Peyer's patch (tissue), 4 donors: ENCODE results near the gene PLA2G2C. TPM values are rescaled to one million over a fixed set of nuclear protein-coding genes. Genes with fewer than 3 reads are reported as not detected.
A peak's percentile ranks its signal among the peaks of the same experiment; 100 is the strongest.

ENCODE experiments used
- DNase-seq, 3 donors: peaks; one replicate each; pipeline ENCODE4 v3.0.0-alpha.2; 2017 to 2019
- H3K27ac ChIP-seq, 4 donors: fragments of 200-600 bp; sonication (generic); one replicate each; pipeline ENCODE4 v1.5.1; 2016 to 2019
- H3K27me3 ChIP-seq, 2 donors: fragments of 200-600 bp; sonication (generic); one replicate each; pipeline ENCODE4 v1.5.1; 2019
- H3K36me3 ChIP-seq, 3 donors: fragments of 200-600 bp; sonication (generic); one replicate each; pipeline ENCODE4 v1.5.1; 2016 to 2019
- H3K4me1 ChIP-seq, 4 donors: fragments of 200-600 bp; sonication (generic); one replicate each; pipeline ENCODE4 v1.5.1; 2016 to 2019
- H3K4me3 ChIP-seq, 4 donors: fragments of 200-600 bp; sonication (generic); 1 replicate in 3 of 4; 2 replicates in 1 of 4; pipeline ENCODE4 v1.5.1; 2016 to 2019; ENCODE audit warnings: mild to moderate bottlenecking in 1 of 4
- H3K9me3 ChIP-seq, 4 donors: fragments of 200-600 bp; sonication (generic); one replicate each; pipeline ENCODE4 v1.5.1; 2016 to 2019; ENCODE audit warnings: mild to moderate bottlenecking in 1 of 4
- POLR2A ChIP-seq, 2 donors: fragments of 450-650 bp; IDR thresholded peaks; one replicate each; pipeline ENCODE4 v1.5.1; 2017; ENCODE audit warnings: antibody characterized with exemption in 2 of 2, mild to moderate bottlenecking in 2 of 2, moderate library complexity in 2 of 2
- total RNA-seq, 4 donors: library from RNA; depleted of rRNA; stranded (reverse); fragments of >200 nt; gene quantifications; one replicate each; pipeline ENCODE4 v1.1.0, GENCODE V29; 2016
- TF ChIP-seq, protein P1 (sequence below), 6 experiments: fragments of 450-650 bp in 4 of 6; fragments of 200-600 bp in 2 of 6; sonication (generic) in 1 of 6; IDR thresholded peaks; one replicate each; pipeline ENCODE4 v1.5.1; 2017 to 2019; ENCODE audit warnings: antibody characterized with exemption in 6 of 6, mild to moderate bottlenecking in 3 of 6, moderate library complexity in 1 of 6

The PLA2G2C gene
- total RNA-seq, 4 donors from 2014 or later, result 1.0 TPM; not detected in 3

DNA sequence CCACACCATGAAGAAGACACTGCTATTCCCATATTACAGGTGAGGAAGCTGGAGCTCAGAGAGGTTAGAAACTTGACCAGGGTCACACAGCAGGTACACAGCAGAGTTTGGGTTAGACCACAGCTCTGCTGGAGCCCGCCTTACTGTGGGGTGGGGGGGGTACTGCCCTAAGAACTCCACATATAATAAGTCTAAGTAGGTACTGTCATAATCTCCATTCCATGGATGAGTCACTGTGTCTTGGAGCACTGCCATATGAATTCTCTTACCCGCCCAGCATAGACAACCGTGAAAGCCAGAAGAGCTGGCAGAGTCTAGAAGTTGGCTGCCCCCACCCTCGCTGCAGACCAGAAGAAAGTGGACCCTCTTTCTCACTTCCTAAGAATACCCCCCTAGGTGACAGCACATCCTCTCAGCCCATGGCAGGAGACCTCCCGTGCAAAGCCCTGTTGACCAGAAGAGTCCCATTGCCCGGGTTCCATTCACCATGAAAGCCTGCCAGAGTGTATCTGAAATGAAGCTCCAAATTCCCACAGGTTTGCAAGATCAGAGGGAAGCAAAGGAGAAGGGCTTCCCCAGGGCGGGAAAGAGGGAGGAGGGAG, 61.8 kb downstream of the PLA2G2C start:
- H3K27ac ChIP-seq, result no peak overlapping the region
- DNase-seq, result peak in 1 of 3 donors; percentile 68
- H3K36me3 ChIP-seq, result no peaks in the 10 kb centered on the region

DNA sequence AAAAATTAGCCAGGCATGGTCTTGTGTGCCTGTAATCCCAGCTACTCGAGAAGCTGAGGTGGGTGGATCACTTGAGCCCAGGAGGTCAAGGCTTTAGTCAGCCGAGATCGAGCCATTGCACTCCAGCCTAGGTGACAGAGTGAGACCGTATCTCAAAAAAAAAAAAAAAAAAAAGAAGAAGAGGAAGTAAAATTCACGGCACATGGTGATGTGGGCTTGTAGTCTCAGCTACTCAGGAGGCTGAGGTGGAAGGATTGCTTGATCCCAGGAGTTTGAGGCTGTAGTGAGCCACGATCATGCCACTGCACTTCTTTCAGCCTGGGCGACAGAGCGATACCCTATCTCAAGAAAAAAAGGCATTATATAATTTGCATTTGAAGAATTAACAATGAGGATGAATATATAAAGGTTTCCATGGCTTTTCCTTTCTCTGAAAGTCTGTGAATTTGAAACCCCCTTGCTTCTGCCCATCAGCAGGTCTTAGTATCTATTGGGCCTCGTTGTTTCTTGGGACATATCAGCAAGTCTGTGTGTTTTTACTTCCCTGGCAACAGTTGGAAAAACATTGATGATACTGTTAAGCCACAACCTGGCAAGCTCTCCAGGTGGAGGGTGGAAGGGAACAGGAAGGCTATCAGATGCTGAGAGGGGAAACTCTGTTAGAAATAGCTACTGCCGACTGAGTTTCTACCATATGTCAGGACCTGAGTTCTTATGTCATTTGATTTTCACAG, 62.4 kb downstream of the PLA2G2C start:
- Histone ChIP-seq H3K36me3 (no peaks in the 10 kb centered on the region), H3K9me3 (no peaks in the 10 kb centered on the region), H3K4me1 (peaks cover 0 to 4% (median 0%) of the 10 kb centered on the region in 4 donors), H3K4me3 (no peak overlapping the region), H3K27me3 (no peaks in the 10 kb centered on the region), H3K27ac (no peak overlapping the region)
- no peak for DNase-seq
- TF ChIP-seq POLR2A (IDR thresholded peaks at IDR 0.05), result no peak

More for the DNA sequence above, 61.8 kb downstream of the PLA2G2C start:
- TF ChIP-seq, protein P1, sequence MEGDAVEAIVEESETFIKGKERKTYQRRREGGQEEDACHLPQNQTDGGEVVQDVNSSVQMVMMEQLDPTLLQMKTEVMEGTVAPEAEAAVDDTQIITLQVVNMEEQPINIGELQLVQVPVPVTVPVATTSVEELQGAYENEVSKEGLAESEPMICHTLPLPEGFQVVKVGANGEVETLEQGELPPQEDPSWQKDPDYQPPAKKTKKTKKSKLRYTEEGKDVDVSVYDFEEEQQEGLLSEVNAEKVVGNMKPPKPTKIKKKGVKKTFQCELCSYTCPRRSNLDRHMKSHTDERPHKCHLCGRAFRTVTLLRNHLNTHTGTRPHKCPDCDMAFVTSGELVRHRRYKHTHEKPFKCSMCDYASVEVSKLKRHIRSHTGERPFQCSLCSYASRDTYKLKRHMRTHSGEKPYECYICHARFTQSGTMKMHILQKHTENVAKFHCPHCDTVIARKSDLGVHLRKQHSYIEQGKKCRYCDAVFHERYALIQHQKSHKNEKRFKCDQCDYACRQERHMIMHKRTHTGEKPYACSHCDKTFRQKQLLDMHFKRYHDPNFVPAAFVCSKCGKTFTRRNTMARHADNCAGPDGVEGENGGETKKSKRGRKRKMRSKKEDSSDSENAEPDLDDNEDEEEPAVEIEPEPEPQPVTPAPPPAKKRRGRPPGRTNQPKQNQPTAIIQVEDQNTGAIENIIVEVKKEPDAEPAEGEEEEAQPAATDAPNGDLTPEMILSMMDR (IDR thresholded peaks at IDR 0.05), result no peak
- no peak for TF ChIP-seq POLR2A (IDR thresholded peaks at IDR 0.05)
- Histone ChIP-seq H3K27me3 (no peaks in the 10 kb centered on the region), H3K4me1 (peaks cover 0 to 4% (median 0%) of the 10 kb centered on the region in 4 donors), H3K4me3 (no peak overlapping the region), H3K9me3 (no peaks in the 10 kb centered on the region)

DNA sequence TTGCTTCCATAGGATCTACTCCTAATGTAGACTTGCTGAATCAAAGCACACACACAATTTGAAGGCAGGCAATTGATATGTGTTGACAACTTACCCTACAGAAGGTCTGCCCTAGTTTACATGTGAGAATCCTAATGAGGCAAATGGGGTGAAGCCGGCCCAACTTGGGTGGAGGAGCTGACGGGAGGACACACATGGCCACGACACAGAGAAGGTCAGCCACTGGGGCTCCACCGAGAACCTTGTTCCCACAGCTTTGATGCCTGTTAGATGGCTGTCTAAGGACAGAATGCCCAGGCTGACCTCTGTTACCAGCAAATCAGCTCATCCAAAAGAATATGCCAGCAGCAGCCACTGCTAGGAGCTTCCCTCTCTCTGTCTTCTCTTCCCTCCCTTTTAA, 65.5 kb downstream of the PLA2G2C start:
- no peaks in the 10 kb centered on the region for H3K27me3 ChIP-seq
- H3K4me1 ChIP-seq, result peaks cover 0 to 4% (median 0%) of the 10 kb centered on the region in 4 donors
- H3K36me3 ChIP-seq, result no peaks in the 10 kb centered on the region
- no peak overlapping the region for H3K27ac ChIP-seq
- no peak overlapping the region for H3K4me3 ChIP-seq
- DNase-seq, result no peak
- no peaks in the 10 kb centered on the region for H3K9me3 ChIP-seq
- TF ChIP-seq POLR2A (IDR thresholded peaks at IDR 0.05), result no peak
- TF ChIP-seq, protein P1 (IDR thresholded peaks at IDR 0.05), result no peak

DNA sequence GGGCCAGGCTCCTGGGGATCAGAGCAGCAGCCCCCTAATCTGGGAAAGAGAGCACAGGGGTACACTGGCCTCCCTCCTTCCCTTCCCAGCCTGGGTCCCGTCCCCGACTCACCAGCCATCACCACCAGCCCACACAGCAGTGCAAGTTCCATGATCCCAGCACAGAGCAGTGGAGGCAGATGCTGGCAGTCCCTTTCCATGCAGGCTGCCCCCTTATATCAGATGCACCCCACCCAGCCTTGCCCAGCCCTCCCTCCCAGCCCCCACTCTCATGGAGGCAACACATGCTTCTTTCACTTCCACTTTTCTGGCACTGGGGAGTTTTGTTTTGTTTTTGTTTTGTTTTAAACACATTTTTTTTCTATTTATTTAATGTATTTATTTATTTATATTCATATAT, 67.0 kb downstream of the PLA2G2C start, which contains the start of gene PLA2G2D:
TSS of gene PLA2G2D (minus strand) at position 190 of the 400 bp plus-strand sequence. CDS start at position 152, 38 bp downstream.
- H3K9me3 ChIP-seq, result no peaks in the 10 kb centered on the region
- peaks cover 0 to 4% (median 0%) of the 10 kb centered on the region in 4 donors for H3K4me1 ChIP-seq
- no peak within 1 kb of the TSS for H3K4me3 ChIP-seq
- H3K27ac ChIP-seq, result peak within 1 kb of the TSS in 1 of 4 donors; percentile 46
- DNase-seq, result peak in 1 of 3 donors; percentile 47
- TF ChIP-seq POLR2A (IDR thresholded peaks at IDR 0.05), result no peak
- TF ChIP-seq, protein P1 (IDR thresholded peaks at IDR 0.05), result no peak
- H3K27me3 ChIP-seq, result no peaks in the 10 kb centered on the region
- no peaks in the 10 kb centered on the region for H3K36me3 ChIP-seq

DNA sequence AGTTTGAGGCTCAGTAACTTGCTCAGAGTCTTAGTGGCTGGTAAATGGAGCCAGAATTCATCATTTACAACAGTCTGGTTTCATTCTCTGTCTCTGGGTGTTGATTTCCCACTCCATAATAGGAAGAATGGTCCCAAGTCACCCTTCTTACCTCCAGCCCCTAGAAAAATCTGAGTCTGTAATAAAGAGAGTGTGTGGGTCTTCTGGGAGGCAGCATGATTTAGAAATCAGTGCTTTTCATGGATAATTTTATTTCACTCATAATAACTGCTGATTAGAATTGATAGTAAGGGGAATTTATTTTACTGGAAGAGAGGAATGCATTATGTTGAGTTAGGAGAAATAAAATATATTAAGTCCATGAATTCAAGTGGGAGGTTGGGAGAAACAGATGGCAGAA, 69.1 kb downstream of the PLA2G2C start:
- H3K27ac ChIP-seq, result no peak overlapping the region
- no peaks in the 10 kb centered on the region for H3K36me3 ChIP-seq
- DNase-seq, result no peak
- no peaks in the 10 kb centered on the region for H3K27me3 ChIP-seq
- no peaks in the 10 kb centered on the region for H3K4me1 ChIP-seq
- H3K9me3 ChIP-seq, result no peaks in the 10 kb centered on the region
- no peak overlapping the region for H3K4me3 ChIP-seq
- TF ChIP-seq POLR2A (IDR thresholded peaks at IDR 0.05), result no peak
- TF ChIP-seq, protein P1 (IDR thresholded peaks at IDR 0.05), result no peak

DNA sequence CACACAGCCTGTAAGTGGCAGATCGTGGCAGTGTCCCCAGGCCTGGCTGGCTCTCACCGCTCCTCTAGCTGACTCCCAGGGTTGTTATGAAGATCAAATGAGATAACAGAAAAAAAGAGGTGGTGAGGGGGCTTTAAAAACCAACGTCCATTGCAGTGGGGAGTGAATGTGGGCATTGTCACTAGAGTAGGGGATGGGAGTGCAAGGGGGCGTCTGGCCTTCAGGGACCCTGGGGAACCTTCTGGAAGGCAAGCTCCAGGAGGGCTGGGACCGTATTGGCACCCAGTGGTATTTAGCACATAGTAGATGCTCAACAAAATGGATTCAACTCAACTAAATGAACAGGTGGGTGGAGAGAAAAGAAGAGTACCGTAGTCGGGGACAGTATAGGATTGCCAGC, 70.4 kb downstream of the PLA2G2C start:
- Histone ChIP-seq H3K4me3 (no peak overlapping the region), H3K27me3 (no peaks in the 10 kb centered on the region), H3K4me1 (no peaks in the 10 kb centered on the region), H3K27ac (no peak overlapping the region), H3K9me3 (no peaks in the 10 kb centered on the region), H3K36me3 (no peaks in the 10 kb centered on the region)
- DNase-seq, result no peak
- TF ChIP-seq POLR2A (IDR thresholded peaks at IDR 0.05), result no peak
- TF ChIP-seq, protein P1 (IDR thresholded peaks at IDR 0.05), result no peak
